ENCODE measurements around the gene PHLDA2. TPM values are rescaled to one million over a fixed set of nuclear protein-coding genes. Genes with fewer than 3 reads are reported as not detected.

Gene PHLDA2
- total and polyA plus RNA-seq, 9 of the 15 experiments (the other 6 are each of a cell fraction or from before 2014, with no cell fraction given) = 0.43 to 42.4 (median 4.7) TPM

GRCh38 chr11:2892215-2892966 lies 36.8 kb downstream of the PHLDA2 start (continued):
- TF ChIP-seq XRCC5 (IDR thresholded peaks at IDR 0.05; ENCODE audit: low read depth, low read length) (0 out of 2 replicates have a peak, but pooled peaks have one; percentile 25), MYBL2 (IDR thresholded peaks at IDR 0.05; ENCODE audit: low read depth) (no peak), MYBL2 (CRISPR knock-in tag; IDR thresholded peaks at IDR 0.05; ENCODE audit: borderline replicate concordance) (no peak), EP400 (IDR thresholded peaks at IDR 0.05) (peak; percentile 61), IRF2 (CRISPR knock-in tag; IDR thresholded peaks at IDR 0.05) (no peak), ZNF778 (CRISPR knock-in tag; IDR thresholded peaks at IDR 0.05) (no peak), SAFB (IDR thresholded peaks at IDR 0.05; ENCODE audit: borderline replicate concordance, low read depth, low read length) (no peak), SAP30 (IDR thresholded peaks at IDR 0.05; ENCODE audit: borderline replicate concordance, insufficient read depth, low read depth, low read length, poor library complexity, severe bottlenecking) (no peak)
- TF ChIP-seq, protein P1, sequence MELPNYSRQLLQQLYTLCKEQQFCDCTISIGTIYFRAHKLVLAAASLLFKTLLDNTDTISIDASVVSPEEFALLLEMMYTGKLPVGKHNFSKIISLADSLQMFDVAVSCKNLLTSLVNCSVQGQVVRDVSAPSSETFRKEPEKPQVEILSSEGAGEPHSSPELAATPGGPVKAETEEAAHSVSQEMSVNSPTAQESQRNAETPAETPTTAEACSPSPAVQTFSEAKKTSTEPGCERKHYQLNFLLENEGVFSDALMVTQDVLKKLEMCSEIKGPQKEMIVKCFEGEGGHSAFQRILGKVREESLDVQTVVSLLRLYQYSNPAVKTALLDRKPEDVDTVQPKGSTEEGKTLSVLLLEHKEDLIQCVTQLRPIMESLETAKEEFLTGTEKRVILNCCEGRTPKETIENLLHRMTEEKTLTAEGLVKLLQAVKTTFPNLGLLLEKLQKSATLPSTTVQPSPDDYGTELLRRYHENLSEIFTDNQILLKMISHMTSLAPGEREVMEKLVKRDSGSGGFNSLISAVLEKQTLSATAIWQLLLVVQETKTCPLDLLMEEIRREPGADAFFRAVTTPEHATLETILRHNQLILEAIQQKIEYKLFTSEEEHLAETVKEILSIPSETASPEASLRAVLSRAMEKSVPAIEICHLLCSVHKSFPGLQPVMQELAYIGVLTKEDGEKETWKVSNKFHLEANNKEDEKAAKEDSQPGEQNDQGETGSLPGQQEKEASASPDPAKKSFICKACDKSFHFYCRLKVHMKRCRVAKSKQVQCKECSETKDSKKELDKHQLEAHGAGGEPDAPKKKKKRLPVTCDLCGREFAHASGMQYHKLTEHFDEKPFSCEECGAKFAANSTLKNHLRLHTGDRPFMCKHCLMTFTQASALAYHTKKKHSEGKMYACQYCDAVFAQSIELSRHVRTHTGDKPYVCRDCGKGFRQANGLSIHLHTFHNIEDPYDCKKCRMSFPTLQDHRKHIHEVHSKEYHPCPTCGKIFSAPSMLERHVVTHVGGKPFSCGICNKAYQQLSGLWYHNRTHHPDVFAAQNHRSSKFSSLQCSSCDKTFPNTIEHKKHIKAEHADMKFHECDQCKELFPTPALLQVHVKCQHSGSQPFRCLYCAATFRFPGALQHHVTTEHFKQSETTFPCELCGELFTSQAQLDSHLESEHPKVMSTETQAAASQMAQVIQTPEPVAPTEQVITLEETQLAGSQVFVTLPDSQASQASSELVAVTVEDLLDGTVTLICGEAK (IDR thresholded peaks at IDR 0.05) = peak; percentile 93
- TF ChIP-seq, protein P1 (CRISPR knock-in tag; IDR thresholded peaks at IDR 0.05) = no peak
- TF ChIP-seq, protein P2, sequence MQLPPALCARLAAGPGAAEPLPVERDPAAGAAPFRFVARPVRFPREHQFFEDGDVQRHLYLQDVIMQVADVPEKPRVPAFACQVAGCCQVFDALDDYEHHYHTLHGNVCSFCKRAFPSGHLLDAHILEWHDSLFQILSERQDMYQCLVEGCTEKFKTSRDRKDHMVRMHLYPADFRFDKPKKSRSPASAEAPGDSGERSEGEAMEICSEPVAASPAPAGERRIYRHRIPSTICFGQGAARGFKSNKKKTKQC (CRISPR knock-in tag; IDR thresholded peaks at IDR 0.05) = peak; percentile 50; the same call in 1 of the 2 replicates
- TF ChIP-seq, protein P3, sequence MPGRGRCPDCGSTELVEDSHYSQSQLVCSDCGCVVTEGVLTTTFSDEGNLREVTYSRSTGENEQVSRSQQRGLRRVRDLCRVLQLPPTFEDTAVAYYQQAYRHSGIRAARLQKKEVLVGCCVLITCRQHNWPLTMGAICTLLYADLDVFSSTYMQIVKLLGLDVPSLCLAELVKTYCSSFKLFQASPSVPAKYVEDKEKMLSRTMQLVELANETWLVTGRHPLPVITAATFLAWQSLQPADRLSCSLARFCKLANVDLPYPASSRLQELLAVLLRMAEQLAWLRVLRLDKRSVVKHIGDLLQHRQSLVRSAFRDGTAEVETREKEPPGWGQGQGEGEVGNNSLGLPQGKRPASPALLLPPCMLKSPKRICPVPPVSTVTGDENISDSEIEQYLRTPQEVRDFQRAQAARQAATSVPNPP (IDR thresholded peaks at IDR 0.05; ENCODE audit: borderline replicate concordance, insufficient read depth, insufficient read length) = no peak

Measured in K562 (cell line).